Measurements from ENCODE around the gene KIAA0586. TPM values are rescaled to one million over a fixed set of nuclear protein-coding genes. Genes with fewer than 3 reads are reported as not detected.
"Not testable (repeated sequence)": the region's sequence is repeated elsewhere in the genome, so short reads cannot be mapped to it uniquely, and the experiment has no call there.

The KIAA0586 gene
- polyA plus RNA-seq, 1 experiment = 24.6 TPM

DNA sequence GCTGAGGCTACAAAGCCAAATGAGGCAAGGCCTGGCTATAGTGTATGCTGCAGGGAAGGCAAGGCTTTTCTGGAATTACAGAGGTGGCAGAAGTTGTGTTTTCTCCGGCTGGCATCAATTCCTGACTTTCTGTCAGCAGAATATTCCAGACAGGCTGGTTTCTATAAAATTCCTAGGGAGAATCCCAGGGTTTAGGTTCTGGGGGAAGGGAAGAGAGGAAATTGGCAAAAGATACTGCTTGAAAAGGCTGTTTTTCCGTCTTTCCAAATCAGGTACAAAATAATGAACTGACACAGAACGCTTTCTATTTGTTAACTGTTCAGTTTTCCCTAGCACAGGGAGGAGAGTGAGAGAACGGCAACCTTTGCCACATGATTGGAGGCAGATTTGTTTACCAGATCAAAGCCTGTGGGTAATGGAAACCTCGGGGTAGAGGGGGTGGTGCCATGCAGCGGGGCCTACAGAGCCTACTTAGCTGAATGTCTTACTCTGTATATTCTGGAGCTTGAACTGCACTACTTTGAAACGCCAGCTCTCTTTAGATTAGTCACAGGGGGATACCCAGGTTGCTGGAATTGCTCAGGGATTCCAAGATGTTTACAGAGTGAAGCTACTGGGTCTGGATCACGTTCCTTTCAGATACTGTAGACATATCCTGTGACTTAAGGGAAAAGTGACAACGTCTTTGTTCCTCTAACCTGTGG lies 144.4 kb downstream of the KIAA0586 start:
- peak; percentile 47 for DNase-seq (ENCODE audit: low read depth, low spot score)
- no peak for TF ChIP-seq CTCF (IDR thresholded peaks at IDR 0.05; ENCODE audit: low read depth, low read length)
- H3K4me3 ChIP-seq (ENCODE audit: low read depth, low read length) = no peak overlapping the region
- H3K9me3 ChIP-seq (ENCODE audit: control insufficient read depth, insufficient read depth, low read length) = no peaks in the 10 kb centered on the region
- ChIA-PET POLR2A (interaction anchor here (0.7 to 1.2 kb wide), 2 partner anchors 12 to 58 kb away, joined by 3 to 6 read pairs; no protein-coding TSS in a partner anchor), CTCF (interaction anchor here (0.7 to 0.9 kb wide), 2 partner anchors 64 to 216 kb away, joined by 3 read pairs; no protein-coding TSS in a partner anchor)
- peaks cover 9% of the 10 kb centered on the region for H3K27me3 ChIP-seq (ENCODE audit: control insufficient read depth, insufficient read depth, low read length)
- peak overlapping the region; percentile 53 for H3K27ac ChIP-seq (ENCODE audit: low read depth, low read length)

GRCh38 chr14:58572473-58572853 lies 144.9 kb downstream of the KIAA0586 start:
- H3K27ac ChIP-seq (ENCODE audit: low read depth, low read length) = no peak overlapping the region
- peaks cover 9% of the 10 kb centered on the region for H3K27me3 ChIP-seq (ENCODE audit: control insufficient read depth, insufficient read depth, low read length)
- CTCF ChIA-PET = interaction anchor here (0.9 kb wide), 1 partner anchor 216 kb away, joined by 3 read pairs; no protein-coding TSS in a partner anchor
- no peak overlapping the region for H3K4me3 ChIP-seq (ENCODE audit: low read depth, low read length)
- no peak for TF ChIP-seq CTCF (IDR thresholded peaks at IDR 0.05; ENCODE audit: low read depth, low read length)
- no peak for DNase-seq (ENCODE audit: low read depth, low spot score)
- H3K9me3 ChIP-seq (ENCODE audit: control insufficient read depth, insufficient read depth, low read length) = no peaks in the 10 kb centered on the region
- POLR2A ChIA-PET = interaction anchor here (0.7 to 1.2 kb wide), 2 partner anchors 12 to 58 kb away, joined by 3 to 6 read pairs; no protein-coding TSS in a partner anchor

- Histone ChIP-seq H3K27ac (ENCODE audit: low read depth, low read length) (no peak overlapping the region), H3K27me3 (ENCODE audit: control insufficient read depth, insufficient read depth, low read length) (peaks cover 9% of the 10 kb centered on the region), H3K9me3 (ENCODE audit: control insufficient read depth, insufficient read depth, low read length) (no peaks in the 10 kb centered on the region), H3K4me3 (ENCODE audit: low read depth, low read length) (no peak overlapping the region)
- ChIA-PET CTCF (no interaction called here), POLR2A (interaction anchor here (1.2 kb wide), 1 partner anchor 13 kb away, joined by 6 read pairs; no protein-coding TSS in a partner anchor)
- TF ChIP-seq CTCF (IDR thresholded peaks at IDR 0.05; ENCODE audit: low read depth, low read length) = no peak
- no peak for DNase-seq (ENCODE audit: low read depth, low spot score)
Observed at GRCh38 chr14:58572863-58573262, 145.3 kb downstream of the KIAA0586 start.

DNA sequence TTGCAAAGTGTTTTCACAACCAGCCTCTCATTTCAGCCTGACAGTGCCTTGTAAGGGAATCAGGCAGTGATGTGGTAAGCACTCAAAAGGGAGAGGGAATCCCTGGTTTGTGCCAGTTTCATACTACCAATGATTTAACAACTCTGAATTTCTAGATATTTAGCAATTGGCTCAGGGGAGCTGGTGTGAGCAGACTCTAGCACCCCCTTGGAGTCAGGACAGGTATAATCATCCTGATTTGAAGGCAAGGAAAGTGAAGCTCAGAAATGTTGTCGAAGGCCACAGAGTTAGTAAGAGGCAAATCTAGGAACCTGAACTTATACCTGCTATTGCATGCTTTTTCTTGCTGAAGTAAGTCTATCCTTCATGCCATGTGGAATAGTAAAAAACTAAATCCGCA lies 147.1 kb downstream of the KIAA0586 start:
- TF ChIP-seq CTCF (IDR thresholded peaks at IDR 0.05; ENCODE audit: low read depth, low read length) = 0 out of 2 replicates have a peak, but pooled peaks have one; percentile 10
- ChIA-PET CTCF (no interaction called here), POLR2A (no interaction called here)
- no peak for DNase-seq (ENCODE audit: low read depth, low spot score)
- H3K27ac ChIP-seq (ENCODE audit: low read depth, low read length) = no peak overlapping the region
- no peaks in the 10 kb centered on the region for H3K9me3 ChIP-seq (ENCODE audit: control insufficient read depth, insufficient read depth, low read length)
- H3K27me3 ChIP-seq (ENCODE audit: control insufficient read depth, insufficient read depth, low read length) = peaks cover 9% of the 10 kb centered on the region
- H3K4me3 ChIP-seq (ENCODE audit: low read depth, low read length) = no peak overlapping the region

DNA sequence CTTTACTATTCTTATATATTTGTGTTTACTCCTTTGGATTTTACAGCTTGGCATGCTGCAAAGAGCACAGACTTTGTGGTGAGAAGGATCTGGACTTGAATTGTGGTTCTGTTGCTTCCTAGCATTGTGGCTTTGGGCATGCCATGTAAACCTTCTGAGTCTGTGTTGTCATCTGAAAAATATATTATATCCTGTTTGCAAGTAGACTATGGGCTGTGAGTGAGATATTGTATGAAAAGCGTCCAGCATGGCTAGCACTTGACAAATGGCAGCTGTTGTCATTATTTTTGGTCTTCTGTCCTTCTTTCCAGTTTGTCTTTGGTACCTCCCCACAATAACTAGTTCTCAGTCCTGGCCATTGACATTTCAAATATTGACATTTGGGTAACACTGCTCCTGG lies 148.4 kb downstream of the KIAA0586 start:
- no peaks in the 10 kb centered on the region for H3K9me3 ChIP-seq (ENCODE audit: control insufficient read depth, insufficient read depth, low read length)
- ChIA-PET POLR2A (no interaction called here), CTCF (no interaction called here)
- DNase-seq (ENCODE audit: low read depth, low spot score) = no peak
- H3K4me3 ChIP-seq (ENCODE audit: low read depth, low read length) = no peak overlapping the region
- H3K27me3 ChIP-seq (ENCODE audit: control insufficient read depth, insufficient read depth, low read length) = peaks cover 9% of the 10 kb centered on the region
- no peak overlapping the region for H3K27ac ChIP-seq (ENCODE audit: low read depth, low read length)
- TF ChIP-seq CTCF (IDR thresholded peaks at IDR 0.05; ENCODE audit: low read depth, low read length) = no peak

DNA sequence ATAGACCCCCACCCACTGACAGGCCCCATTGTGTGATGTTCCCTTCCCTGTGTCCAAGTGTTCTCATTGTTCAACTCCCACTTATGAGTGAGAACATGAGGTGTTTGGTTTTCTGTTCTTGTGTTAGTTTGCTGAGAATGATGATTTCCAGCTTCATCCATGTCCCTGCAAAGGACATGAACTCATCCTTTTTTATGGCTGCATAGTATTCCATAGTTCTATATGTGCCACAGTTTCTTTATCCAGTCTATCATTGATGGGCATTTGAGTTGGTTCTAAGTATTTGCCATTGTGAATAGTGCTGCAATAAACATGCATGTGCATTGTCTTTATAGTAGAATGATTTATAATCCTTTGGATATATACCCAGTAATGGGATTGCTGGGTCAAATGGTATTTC lies 152.5 kb downstream of the KIAA0586 start:
- H3K4me3 ChIP-seq (ENCODE audit: low read depth, low read length); H3K27me3 ChIP-seq (ENCODE audit: control insufficient read depth, insufficient read depth, low read length); H3K9me3 ChIP-seq (ENCODE audit: control insufficient read depth, insufficient read depth, low read length); CTCF ChIA-PET; DNase-seq (ENCODE audit: low read depth, low spot score); H3K27ac ChIP-seq (ENCODE audit: low read depth, low read length); POLR2A ChIA-PET: not testable (repeated sequence)

- H3K4me3 ChIP-seq (ENCODE audit: low read depth, low read length); H3K27ac ChIP-seq (ENCODE audit: low read depth, low read length); DNase-seq (ENCODE audit: low read depth, low spot score); CTCF ChIA-PET; H3K27me3 ChIP-seq (ENCODE audit: control insufficient read depth, insufficient read depth, low read length); POLR2A ChIA-PET; H3K9me3 ChIP-seq (ENCODE audit: control insufficient read depth, insufficient read depth, low read length): not testable (repeated sequence)
Observed at GRCh38 chr14:58581389-58581788, 153.9 kb downstream of the KIAA0586 start.

All from AG04450 (cell line).